HS-27A (cell line): ENCODE data around the gene UCMA.
"Not testable (repeated sequence)": the region's sequence is repeated elsewhere in the genome, so short reads cannot be mapped to it uniquely, and the experiment has no call there.

ENCODE experiments used
- DNase-seq: peaks from one replicate; pipeline ENCODE4 v3.0.0-alpha.2; 2012; ENCODE audit warnings: low read depth, missing footprints

UCMA gene, protein sequence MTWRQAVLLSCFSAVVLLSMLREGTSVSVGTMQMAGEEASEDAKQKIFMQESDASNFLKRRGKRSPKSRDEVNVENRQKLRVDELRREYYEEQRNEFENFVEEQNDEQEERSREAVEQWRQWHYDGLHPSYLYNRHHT

DNA sequence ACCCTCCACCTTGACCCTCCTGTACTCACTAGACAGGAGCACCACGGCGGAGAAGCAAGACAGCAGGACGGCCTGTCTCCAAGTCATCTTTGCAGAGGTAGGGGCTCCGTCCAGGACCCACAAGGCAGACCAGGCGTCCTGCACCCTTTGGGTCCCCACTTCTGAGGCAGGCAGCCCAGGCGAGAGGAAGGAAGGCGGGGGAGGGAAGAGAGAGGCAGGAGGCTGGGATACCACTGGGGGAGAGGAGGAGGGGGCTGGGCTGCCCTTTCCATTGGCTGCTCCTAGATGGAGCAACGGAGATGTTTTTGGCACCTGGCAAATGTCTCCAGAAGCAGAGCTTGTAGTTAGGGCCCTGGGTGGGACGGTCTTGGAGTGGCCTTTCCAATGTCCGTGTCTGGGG is at the start of gene UCMA:
Gene UCMA, minus strand, starts transcription at position 203 of the 400 bp plus-strand sequence. Its CDS starts 116 bp downstream, at position 87.
- DNase-seq, result no peak

DNA sequence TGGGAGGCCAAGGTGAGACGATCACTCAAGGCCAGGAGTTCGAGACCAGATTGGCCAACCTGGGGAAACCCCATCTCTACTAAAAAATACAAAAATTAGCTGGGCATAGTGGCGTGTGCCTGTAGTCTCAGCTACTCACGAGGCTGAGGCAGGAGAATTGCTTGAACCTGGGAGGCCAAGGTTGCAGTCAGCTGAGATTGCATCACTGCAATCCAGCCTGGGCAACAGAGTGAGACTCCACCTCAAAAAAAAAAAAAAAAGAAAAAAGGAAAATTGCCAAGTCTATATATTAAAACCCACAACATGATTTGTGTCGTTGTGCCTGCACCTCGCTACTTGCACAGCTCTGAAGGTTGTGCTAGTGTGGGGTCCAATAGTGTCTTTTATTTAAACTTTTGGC is 48.2 kb upstream of the UCMA start:
- DNase-seq, result not testable (repeated sequence)

DNA sequence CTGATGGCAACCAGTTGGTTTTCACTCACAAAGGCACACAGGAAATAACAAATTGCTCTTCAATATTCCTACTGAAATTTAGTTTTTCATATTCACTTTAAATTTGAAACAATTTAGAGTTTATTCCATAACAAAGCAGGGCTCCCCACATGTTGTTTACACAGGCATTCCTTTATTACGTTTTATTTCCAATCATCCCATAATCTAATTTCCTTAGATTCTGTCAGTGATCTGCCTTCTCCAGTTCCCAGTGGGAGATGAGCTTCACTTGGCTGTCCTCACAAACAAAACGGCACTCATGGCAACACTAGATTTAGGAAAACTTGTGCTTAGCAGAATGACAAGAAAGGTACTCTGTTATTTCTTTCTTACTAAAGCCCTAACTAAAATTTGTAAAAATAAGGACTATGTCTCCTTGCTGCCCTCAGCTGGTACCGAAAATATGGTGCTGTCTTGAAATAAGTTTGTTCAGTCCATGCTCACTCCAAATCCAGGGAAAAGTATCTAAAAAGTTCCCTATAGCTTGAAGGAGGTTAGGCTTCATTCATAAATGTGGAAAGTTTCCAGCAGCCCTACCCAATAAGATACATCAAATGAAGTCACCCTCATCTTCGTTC is 42.7 kb upstream of the UCMA start:
- no peak for DNase-seq

DNA sequence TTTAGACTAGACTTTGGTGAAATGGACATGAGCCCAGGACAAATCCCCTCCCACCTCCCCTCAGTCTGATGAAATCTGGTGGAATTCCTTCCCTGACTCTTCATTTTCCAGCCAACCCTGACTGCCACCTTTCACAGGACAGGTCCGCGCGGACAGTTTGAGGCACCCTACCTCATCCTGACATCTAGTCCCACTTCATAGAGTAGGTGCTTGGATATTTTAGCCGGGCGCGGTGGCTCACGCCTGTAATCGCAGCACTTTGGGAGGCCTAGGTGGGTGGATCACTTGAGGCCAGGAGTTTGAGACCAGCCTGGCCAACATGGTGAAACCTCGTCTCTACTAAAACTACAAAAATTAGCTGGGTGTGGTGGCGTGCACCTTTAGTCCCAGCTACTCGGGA is 42.0 kb upstream of the UCMA start:
- not testable (repeated sequence) for DNase-seq

DNA sequence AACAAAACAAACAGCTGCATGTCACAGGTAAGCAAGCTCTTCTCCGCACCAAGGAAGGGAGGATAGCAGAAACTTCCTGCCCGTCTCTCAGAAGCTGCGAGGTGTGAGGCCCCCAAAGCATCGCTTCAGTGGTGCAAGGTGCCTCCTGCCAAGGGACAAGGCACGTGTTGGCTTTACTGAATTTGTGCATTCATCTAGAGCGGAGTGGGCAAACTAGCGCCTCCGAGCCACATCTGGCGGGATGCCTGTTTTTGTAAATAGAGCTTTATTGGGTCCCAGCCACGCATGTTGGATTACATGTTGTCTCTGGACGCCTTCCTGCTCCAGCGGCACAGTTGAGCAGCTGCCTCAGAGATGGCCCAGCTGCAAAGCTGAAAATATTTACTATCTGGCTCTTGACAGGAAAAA is 38.0 kb upstream of the UCMA start:
- no peak for DNase-seq

DNA sequence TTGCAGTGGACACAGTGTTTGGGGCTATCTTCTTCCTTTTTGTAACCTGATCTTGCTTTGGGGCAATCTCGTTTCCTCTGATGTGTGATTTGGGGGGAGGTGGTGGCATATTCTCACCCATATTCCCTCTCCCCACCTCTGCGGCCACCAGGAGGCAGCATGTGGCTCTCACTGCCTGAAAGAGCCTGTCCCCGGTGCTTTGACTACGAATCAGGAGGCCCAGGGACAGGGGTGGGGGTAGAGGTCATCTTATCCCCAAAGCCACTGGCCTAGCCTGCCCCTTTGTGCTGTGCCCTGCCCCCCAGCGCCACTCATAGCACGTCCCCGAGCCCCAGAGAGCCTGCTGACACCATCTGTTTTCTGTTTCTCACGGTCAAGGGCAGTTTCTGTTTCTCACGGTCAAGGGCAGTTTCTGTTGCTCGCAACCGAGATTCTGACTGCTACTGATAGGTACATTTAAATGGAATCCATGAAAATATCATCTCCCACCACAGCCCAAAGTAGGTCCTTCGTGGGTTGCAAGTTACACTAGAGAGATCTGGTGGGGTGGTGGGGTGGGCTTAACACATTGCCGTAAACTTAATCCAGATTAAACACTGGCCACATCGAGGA is 37.5 kb upstream of the UCMA start:
- no peak for DNase-seq

DNA sequence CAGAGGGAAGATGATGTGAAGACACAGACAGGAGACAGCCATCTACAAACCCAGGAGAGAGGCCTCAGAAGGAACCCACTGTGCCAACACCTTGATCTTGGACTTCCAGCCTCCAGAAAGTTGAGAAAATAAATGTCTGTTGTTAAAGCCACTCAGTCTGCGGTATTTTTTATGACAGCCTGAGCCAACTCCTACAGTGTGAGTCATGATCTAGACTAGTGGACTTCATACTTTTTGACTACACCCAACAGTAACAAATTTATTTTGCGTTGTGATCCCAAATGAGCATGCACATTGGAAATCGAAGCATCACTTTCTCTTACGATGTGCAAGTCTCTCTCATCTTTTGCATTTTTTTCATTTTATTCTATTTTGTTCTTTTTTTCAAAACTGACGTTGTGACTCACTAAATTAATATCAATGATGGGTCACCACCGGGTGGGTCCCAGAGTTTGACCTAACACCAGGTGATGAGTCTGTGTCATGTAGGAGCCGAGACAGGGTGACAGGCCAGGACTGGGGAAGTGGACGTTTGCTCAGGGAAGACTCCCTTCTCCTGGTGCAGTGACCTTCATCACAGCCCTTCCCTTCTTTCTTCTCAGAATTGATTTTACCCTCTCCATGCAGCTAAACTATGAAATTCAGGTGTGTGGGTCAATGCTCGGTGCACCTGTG is 36.8 kb upstream of the UCMA start:
- no peak for DNase-seq

DNA sequence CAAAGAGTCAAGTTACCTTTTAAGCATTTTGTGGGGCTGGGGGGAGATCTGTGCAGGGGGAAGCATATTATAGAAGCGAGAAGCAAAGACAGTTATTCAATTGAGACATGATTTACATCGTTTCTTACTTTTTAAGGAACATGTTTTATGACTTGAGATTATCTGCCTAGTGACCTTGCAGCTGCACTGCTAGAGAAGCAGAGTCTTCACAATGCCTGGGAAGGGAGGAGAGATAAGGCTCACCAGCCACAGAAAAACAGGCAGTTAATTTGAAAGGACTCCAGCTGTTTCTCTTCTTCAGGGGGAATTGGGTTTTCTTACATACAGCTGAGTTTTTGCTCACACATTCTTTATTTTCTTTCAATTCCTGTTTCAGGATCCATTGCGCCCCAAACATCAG is 34.7 kb upstream of the UCMA start:
- no peak for DNase-seq

DNA sequence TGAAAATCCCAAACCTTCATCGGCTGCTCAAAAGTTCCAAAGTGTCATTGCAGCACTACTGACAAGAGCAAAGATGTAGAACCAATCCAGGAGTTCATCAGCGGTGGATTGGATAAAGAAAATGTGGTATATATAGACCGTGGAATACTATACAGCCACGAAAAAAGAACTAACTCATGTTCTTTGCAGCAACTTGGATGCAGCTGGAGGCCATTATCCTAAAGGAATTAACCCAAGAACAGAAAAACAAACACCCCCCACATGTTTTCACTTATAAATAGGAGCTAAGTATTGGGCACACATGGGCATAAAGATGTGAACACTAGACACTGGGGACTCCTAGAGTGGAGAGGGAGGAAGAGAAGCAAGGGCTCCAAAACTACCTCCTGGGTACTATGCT is 34.1 kb upstream of the UCMA start:
- no peak for DNase-seq

DNA sequence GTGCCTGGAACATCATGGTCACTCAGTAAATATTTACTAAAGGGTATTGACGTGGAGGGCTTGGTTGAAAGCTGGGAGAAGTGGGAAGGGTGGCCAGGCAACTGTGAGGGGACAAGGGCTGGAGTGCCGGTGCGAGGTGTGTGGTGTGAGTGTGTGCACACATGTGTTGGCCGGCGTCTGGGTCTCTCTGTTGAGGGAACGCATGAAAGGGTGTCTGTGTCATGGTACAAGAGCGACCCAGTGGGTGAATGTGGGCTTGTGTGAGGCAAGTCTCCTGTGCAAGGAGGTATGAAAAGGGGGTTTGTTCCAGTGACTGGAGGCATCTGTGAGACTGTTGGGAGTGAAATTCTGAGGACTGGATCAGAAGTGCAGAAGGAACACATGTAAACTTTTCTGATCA is 29.4 kb upstream of the UCMA start:
- no peak for DNase-seq

DNA sequence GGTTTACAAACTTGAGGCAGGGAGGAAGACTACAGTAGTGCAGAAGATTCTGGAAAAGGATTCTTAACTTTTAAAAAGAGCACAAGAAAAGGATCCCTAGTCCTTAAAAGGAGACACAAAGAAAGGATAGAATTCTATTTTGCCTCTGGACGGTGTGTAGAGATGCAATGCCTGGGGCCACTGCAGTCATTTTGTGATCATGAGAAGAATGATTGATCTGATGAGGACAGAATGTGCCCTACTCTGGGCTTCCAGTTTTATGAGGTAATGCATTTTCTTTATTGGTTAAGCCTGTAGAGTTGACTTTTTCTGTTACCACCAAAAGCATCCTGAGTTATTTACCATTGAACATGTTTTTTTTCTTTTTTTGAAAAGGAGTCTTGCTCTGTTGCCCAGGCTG is 28.3 kb upstream of the UCMA start:
- DNase-seq, result no peak

DNA sequence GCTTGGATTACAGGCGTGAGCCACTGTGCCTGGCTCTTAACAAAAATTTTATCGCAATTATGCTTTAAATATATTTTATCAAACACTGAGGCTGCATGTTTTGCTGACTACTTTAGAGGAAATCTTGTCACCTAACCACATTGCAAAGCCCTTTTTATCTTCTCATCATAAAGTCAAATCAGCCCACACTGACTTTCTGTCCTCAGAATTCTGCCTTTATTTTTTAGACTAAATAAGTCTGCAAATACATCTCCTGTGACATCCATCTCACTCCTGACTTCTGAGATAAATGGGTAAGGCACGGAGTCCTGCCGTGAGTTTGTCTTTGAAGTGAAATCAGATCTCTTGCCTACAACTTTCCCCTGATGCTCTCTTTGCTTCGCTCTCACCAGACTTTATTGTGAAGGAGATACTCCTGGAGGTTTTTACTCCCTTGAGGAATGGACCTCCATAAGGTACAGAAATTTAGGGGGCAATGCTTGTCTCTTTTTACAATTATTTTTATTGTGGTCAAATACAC is 23.5 kb upstream of the UCMA start:
- no peak for DNase-seq

DNA sequence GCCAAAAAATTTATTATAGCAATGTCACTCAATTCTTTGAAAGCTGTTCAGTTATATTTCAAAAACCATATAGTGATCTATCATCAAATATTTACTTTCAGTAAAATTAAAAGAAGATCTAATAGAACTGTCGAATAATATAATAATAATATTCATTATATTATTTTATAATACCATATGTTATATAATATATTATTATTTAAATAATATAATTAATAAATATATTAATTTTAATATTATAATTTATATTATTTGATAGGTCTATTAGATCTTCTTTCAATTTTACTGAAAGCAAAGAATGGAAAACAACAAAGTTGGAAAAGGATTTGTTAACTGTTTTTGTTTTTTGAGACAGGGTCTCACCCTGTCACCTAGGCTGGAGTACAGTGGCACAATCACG is 22.5 kb upstream of the UCMA start:
- no peak for DNase-seq

DNA sequence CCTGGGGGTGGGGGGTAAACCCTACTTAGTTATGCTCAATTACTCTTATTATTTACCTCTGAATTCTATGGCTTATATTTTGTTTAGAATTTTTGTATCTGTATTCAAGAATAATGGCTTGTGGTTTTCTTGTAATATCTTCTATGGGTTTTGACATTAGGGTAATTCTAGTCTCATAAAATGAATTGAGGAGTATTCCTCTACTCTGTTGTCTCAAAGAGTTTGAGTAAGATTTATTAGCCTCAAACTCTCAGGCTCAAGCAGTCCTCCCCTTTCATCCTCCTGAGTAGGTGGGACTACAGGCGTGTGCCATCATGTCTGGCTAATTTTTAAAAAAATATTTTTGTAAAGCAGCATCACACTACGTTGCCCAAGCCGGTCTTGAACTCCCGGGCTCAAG is 19.6 kb upstream of the UCMA start:
- no peak for DNase-seq

DNA sequence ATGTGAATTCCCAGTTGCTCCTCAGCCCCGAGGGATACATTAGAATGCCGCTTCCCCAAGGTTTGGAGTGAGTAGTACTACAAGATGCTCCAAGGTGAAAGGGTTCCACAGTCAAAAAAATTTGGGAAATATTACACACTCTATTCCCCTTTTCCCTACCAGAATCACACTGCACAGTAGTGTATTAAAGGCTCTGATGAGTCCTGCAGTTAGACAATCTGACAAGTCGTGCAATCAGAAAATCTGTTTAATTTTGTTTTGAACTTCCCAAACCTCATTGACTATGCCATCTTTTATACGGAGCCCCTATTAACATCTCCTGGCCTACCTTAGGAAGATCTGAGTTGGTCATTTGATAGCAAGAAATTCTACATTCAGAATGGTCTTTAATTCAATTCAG is 13.6 kb upstream of the UCMA start:
- DNase-seq, result no peak

DNA sequence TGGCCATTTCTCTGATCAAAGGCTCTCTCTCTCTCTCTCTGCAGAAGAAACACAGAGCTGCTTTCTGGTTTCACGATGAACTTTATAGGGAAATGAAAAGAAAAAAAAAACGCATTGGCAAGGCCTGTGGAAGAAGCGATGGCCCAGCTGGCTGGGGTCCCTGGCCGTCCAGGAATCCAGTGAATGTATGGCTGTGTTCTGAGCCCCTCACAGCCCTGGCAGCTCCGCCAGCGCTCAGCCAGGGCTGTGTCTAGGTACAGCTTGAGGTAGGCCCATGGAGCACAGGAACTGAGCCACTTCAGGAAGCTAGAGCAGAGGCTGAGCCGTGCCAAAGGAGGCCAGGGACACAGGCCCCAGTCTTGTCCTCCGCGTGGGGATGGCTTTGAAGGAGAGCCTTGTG is 13.1 kb upstream of the UCMA start:
- DNase-seq, result no peak

DNA sequence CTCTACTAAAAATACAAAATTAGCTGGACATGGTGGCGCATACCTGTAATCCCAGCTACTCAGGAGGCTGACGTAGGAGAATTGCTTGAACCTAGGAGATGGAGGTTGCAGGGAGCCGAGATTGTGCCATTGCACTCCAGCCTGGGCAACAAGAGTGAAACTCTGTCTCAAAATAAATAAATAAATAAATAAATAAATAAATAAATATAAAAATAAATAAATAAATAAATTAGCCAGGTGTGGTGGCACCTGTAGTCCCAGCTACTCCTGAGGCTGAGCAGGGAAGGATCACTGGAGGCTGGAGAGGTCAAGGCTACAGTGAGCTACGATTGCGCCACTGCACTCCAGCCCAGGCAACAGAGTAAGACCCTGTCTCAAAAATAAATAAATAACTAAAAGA is 8.1 kb upstream of the UCMA start:
- not testable (repeated sequence) for DNase-seq

DNA sequence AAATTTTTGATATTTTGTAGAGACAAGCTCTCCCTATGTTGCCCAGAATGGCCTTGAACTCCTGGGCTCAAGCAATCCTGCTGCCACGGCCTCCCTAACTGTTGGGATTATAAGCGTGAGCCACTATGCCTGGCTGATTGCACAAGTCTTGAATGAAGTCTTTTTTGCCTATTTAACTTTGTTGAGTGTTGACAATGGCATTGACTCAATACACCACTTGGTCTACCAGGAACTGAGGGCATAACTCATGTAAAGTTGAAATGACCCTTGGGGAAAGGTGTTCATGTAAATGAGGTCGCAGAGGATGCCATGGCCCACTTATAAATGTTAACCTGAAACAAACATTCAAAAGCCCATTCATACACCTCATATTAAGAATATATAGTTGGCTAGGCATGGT is 7.4 kb upstream of the UCMA start:
- DNase-seq, result no peak

DNA sequence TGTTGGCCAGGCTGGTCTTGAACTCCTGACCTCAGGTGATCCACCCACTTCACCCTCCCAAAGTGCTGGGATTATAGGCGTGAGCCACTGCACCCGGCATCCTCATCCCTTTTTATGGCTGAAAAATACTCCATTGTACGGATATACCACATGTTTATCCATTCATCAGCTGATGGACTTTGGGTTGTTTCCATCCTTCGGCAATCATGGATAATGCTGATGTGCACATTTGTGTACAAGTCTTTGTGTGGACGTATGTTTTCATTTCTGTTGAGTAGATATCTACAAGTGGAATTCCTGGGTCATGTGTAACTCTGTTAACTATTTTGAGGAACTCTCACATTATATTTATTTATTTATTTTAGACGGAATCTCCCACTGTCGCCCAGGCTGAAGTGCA is 5.7 kb upstream of the UCMA start:
- no peak for DNase-seq

DNA sequence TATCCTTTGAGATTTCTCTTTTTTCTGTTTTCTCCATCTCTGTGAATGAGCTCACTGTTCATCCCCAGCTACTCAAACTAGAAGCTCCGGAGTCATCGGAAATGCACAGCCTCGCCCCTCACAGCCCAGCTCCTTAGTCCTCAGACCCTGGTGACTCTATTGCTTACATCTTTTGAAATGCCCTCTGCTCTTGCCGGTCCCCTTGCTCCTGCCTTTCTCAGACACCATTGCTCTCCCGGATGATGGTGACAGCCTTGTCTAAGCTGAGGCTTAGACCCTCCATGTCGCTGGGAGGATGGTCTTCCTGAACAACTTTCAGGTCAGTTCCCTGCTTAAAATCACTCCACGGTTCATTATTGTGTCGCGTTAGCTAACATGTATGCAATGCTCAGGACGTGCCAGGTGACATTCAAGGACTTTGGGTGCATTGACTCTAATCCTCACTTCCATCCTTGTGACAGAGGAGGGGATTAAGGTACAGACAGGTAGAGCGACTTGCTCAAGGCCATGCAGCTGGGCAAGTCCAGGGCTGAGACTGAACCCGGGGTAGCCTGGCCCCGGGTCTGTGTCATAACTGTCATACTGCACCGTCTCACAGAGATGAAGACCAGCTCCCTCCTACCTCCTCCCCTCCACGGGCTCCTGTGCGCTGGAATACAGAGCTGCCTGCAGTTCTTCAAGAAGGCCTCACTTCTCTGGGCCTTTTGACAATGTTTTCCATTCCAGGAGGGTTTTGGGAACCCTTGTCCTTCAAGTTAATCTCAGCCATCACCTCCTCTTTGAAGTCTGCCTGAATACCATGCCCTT is 4.3 kb upstream of the UCMA start:
- DNase-seq, result no peak

DNA sequence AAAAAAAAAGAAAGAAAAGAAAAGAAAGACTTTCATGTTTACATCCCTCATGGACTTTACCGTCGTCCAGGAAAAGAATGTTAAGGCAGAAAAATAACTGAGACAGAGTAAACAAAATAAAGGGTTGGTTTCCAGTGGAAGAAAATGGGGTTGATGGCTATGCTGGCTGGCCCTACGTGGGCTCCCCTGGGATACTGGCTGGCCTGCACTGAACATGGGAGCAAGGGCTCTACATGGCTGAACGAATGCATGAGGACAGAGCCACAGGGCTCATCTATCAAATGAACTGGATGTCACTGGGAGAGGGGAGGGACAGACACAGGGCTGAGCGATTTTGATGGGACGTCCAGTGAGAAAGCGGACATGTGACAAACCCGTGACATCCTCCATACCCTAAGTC is 2.5 kb upstream of the UCMA start:
- DNase-seq, result no peak

DNA sequence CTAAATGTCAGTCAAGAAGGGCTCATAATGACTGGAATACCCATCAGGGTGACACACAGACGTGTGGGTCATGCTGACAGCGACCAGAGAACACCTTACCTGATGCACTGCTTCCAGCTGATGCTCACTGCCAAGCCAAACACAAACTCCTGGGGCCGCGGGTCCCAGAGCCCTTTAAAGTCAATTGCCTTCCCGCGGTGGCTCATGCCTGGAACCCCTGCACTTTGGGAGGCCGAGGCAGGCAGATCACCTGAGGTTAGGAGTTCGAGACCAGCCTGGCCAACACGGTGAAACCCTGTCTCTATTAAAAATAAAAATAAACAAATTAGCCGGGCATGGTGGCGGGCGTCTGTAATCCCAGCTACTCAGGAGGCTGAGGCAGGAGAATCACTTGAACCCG is 562 bp upstream of the UCMA start:
- not testable (repeated sequence) for DNase-seq
